ENCODE results near the gene DNPEP. TPM values are rescaled to one million over a fixed set of nuclear protein-coding genes. Genes with fewer than 3 reads are reported as not detected.

Gene DNPEP
- total and polyA plus RNA-seq, 2 donors (not counting 3 experiments of a cell fraction or from before 2014, with no cell fraction given): 40.4 to 77.5 TPM

DNA sequence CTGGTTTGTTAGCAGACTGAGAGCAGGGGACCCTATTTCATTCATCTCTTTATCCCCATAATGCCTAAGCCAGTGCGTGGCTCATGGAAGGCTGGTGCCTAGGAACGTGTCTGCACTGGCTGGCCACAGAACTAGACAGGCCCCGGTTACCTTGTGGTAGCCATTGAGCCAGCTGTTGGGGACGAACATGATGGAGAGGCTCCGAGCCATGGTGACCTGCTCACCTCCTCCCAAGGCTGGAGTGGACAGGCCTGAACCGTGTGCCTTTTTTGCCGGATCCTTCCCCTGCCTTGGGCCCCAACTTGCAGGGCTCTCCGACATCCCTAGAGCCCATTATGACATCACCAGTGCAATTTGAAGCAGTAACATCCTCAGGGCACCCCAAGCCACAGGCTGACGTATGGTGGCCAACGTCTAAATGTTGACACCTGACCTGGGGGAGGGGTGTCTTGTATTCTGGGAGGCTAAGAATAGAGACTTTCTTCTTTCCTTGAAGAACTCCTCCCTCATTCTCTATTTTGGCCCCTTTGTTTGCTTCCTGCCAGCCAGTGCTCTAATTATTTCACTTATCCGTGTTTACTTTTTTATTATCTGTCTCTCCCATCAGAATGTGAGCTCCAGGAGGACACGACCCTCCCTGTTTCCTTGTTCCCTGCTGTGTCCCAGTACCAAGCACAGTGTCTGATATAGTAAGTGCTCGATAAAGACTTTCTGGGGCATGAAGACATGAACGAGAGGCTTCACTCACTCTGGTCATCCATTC lies 12.2 kb upstream of the DNPEP start:
- FAIRE-seq: no peak
- Histone ChIP-seq H3K9me1 (replicated peaks; ENCODE audit: control insufficient read depth, extremely low read depth, insufficient read depth, low read length) (no peaks in the 10 kb centered on the region), H4K20me1 (replicated peaks; ENCODE audit: control insufficient read depth, extremely low read depth, insufficient read depth, low read length) (no peaks in the 10 kb centered on the region), H3K27ac (ENCODE audit: insufficient read depth, low read depth, low read length) (no peak overlapping the region), H3K36me3 (ENCODE audit: control insufficient read depth in 2 of 2, extremely low read depth in 1 of 2, insufficient read depth in 2 of 2, low read length in 2 of 2) (no peaks in the 10 kb centered on the region), H3K9me3 (replicated peaks; ENCODE audit: control insufficient read depth, insufficient read depth, low read length) (no peaks in the 10 kb centered on the region), H3K9ac (replicated peaks; ENCODE audit: extremely low read depth, insufficient read depth, low read length) (no peak overlapping the region), H2AFZ (ENCODE audit: low read depth, low read length) (no peak overlapping the region), H3K4me2 (ENCODE audit: insufficient read depth, low read length) (no peak overlapping the region), H3K79me2 (ENCODE audit: control insufficient read depth, insufficient read depth, low read length) (no peaks in the 10 kb centered on the region), H3K4me3 (replicated peaks in 1 of 3; ENCODE audit: insufficient read depth in 1 of 3, low read depth in 1 of 3, low read length in 3 of 3) (no peak overlapping the region), H3K4me1 (ENCODE audit: control insufficient read depth, extremely low read depth, insufficient read depth, low read length) (no peaks in the 10 kb centered on the region), H3K27me3 (ENCODE audit: control insufficient read depth in 2 of 2, insufficient read depth in 2 of 2, low read length in 2 of 2) (peaks cover 0 to 3% of the 10 kb centered on the region in 2 experiments)
- BruUV-seq (replicated peaks): no TSS peak
- intact Hi-C loops (cut with micrococcal nuclease) (no loop called here), dilution Hi-C loops (cut with MboI; ENCODE audit: extremely low pct_ligation_motif_present, low sequenced_read_pairs) (no loop called here)
- ChIA-PET POLR2A (no interaction called here), CTCF (interaction anchor here (2.6 to 5.7 kb wide), 3 partner anchors 10 to 130 kb away, joined by 13 to 329 read pairs (median 50); partner anchors contain the start of gene DNPEP)
- TF ChIP-seq FOS (IDR thresholded peaks at IDR 0.05; ENCODE audit: borderline replicate concordance, insufficient read depth, low read length): no peak
- no peak for TF ChIP-seq JUN (IDR thresholded peaks at IDR 0.05; ENCODE audit: borderline replicate concordance, insufficient read depth, insufficient read length, low read depth)
- no peak for TF ChIP-seq POLR2AphosphoS5 (IDR thresholded peaks at IDR 0.05; ENCODE audit: insufficient read depth, low read depth, low read length)
- no peak for TF ChIP-seq POLR2A (IDR thresholded peaks at IDR 0.05; ENCODE audit: low read depth, low read length)
- TF ChIP-seq GATA2 (IDR thresholded peaks at IDR 0.05; ENCODE audit: insufficient read depth, insufficient read length, low read depth, low read length): no peak
- no peak for TF ChIP-seq MYC (IDR thresholded peaks at IDR 0.05; ENCODE audit: low read depth, low read length)
- TF ChIP-seq, protein P1, sequence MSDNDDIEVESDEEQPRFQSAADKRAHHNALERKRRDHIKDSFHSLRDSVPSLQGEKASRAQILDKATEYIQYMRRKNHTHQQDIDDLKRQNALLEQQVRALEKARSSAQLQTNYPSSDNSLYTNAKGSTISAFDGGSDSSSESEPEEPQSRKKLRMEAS (IDR thresholded peaks at IDR 0.05; ENCODE audit: insufficient read depth, insufficient read length): no peak
- DNase-seq (ENCODE audit: low read depth, low spot score): no peak
